ENCODE data around the gene OTOS. TPM values are rescaled to one million over a fixed set of nuclear protein-coding genes. Genes with fewer than 3 reads are reported as not detected.
A peak's percentile ranks its signal among the peaks of the same experiment; 100 is the strongest.

Gene OTOS
- total RNA-seq, 1 donor from 2014 or later: not detected

DNA sequence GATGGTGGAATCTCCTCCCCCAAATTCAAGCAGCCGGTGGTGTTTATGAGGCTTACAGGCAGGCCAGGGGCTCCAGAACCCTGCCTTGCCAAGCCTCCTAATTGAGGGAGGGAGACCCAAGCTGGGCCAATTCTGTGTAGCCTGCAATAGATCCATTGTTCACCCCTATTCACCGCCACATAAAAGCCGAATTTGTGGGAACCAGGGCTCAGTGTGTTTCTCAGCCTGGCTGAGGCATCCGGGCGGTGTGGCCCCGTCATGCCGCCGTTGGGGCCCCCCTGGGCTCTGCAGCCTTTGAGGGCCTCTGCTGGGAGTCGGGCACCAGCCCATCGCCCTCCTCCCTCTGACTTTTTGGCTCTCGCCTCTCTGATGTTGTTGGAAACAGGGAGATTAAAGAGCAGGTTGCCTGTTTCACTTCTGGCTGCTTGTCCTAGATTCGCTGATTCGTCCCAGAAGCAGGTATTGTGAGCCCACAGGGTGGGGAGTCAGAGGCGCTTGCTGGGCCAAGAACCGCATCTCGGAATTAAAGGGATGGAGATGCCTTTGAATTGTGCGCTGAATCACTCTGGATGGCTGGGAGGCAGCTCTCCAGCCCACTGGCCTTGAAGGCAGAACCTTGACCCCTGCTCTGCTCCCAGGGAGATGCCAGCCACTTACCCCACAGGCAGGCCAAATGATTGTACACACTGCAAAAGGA lies 14.7 kb upstream of the OTOS start:
- no peak for DNase-seq (ENCODE audit: low read depth, low spot score)
- H3K27ac Mint-ChIP-seq (ENCODE audit: unreplicated experiment): no peak overlapping the region
- no peak overlapping the region for H3K4me3 Mint-ChIP-seq
- H3K9me3 Mint-ChIP-seq: peaks cover 2% of the 10 kb centered on the region
- H3K36me3 Mint-ChIP-seq (ENCODE audit: low read depth): no peaks in the 10 kb centered on the region
- H3K27me3 Mint-ChIP-seq (ENCODE audit: low read depth): peaks cover 16% of the 10 kb centered on the region
- peaks cover 18% of the 10 kb centered on the region for H3K4me1 Mint-ChIP-seq
- TF ChIP-seq, protein P1, sequence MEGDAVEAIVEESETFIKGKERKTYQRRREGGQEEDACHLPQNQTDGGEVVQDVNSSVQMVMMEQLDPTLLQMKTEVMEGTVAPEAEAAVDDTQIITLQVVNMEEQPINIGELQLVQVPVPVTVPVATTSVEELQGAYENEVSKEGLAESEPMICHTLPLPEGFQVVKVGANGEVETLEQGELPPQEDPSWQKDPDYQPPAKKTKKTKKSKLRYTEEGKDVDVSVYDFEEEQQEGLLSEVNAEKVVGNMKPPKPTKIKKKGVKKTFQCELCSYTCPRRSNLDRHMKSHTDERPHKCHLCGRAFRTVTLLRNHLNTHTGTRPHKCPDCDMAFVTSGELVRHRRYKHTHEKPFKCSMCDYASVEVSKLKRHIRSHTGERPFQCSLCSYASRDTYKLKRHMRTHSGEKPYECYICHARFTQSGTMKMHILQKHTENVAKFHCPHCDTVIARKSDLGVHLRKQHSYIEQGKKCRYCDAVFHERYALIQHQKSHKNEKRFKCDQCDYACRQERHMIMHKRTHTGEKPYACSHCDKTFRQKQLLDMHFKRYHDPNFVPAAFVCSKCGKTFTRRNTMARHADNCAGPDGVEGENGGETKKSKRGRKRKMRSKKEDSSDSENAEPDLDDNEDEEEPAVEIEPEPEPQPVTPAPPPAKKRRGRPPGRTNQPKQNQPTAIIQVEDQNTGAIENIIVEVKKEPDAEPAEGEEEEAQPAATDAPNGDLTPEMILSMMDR (conservative IDR thresholded peaks at IDR 0.05): no peak

DNA sequence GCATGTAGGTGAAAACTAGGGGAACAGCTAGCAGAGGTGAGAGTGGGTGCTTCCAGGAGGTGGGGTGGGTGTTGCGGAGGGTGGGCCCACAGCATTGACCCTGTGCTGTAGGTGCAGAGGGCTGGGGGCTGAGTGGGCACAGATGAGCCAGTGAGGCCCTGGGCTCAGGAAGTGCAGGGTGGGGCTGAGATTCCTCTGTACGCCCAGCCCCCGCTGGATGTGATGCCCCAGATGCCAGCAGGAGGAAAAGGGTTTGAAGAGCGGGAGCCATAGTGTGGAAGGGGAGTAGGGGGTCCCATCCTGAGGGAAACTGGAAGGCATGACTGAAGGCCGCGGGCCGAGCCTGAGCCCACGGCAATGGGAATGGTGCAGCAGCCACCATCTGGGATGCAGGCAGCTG lies 14.1 kb upstream of the OTOS start:
- peaks cover 18% of the 10 kb centered on the region for H3K4me1 Mint-ChIP-seq
- H3K27ac Mint-ChIP-seq (ENCODE audit: unreplicated experiment): no peak overlapping the region
- H3K9me3 Mint-ChIP-seq: peaks cover 2% of the 10 kb centered on the region
- no peak overlapping the region for H3K4me3 Mint-ChIP-seq
- H3K27me3 Mint-ChIP-seq (ENCODE audit: low read depth): peaks cover 16% of the 10 kb centered on the region
- no peak for DNase-seq (ENCODE audit: low read depth, low spot score)
- no peaks in the 10 kb centered on the region for H3K36me3 Mint-ChIP-seq (ENCODE audit: low read depth)
- TF ChIP-seq, protein P1 (conservative IDR thresholded peaks at IDR 0.05): no peak

GRCh38 chr2:240153418-240153817 lies 13.0 kb upstream of the OTOS start:
- peaks cover 18% of the 10 kb centered on the region for H3K4me1 Mint-ChIP-seq
- no peak overlapping the region for H3K4me3 Mint-ChIP-seq
- peaks cover 2% of the 10 kb centered on the region for H3K9me3 Mint-ChIP-seq
- no peak for DNase-seq (ENCODE audit: low read depth, low spot score)
- peaks cover 16% of the 10 kb centered on the region for H3K27me3 Mint-ChIP-seq (ENCODE audit: low read depth)
- H3K36me3 Mint-ChIP-seq (ENCODE audit: low read depth): no peaks in the 10 kb centered on the region
- no peak overlapping the region for H3K27ac Mint-ChIP-seq (ENCODE audit: unreplicated experiment)
- TF ChIP-seq, protein P1 (conservative IDR thresholded peaks at IDR 0.05): no peak

DNA sequence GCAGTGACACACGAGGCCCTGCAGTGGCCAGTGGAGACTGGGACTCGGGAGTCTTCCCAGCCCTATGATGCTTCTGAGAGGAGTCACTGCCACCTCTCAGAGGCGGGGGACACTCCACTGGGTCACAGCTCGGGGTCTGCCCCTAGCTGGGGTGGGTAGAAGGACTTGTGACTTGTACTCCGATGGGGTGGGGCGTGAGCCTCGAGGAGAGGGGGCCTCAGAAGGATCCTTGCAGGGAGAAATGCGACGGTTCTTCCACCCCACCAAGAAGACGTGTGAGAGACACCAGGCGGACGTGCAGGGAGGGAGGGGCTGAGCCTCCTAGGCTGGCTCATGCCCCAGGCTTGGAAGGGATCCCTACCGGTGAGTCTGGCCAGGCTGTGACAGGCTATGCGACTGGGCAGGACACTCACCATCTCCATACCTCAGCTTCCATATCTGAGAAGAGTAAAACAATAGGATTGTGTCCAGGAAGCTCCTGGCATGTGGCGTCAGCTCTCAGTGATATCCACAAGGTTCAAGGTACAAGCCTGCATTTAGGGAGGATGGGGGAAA lies 11.1 kb upstream of the OTOS start:
- DNase-seq (ENCODE audit: low read depth, low spot score): no peak
- H3K4me1 Mint-ChIP-seq: peaks cover 18% of the 10 kb centered on the region
- no peak overlapping the region for H3K27ac Mint-ChIP-seq (ENCODE audit: unreplicated experiment)
- no peak overlapping the region for H3K4me3 Mint-ChIP-seq
- TF ChIP-seq, protein P1 (conservative IDR thresholded peaks at IDR 0.05): no peak
- H3K36me3 Mint-ChIP-seq (ENCODE audit: low read depth): no peaks in the 10 kb centered on the region
- H3K9me3 Mint-ChIP-seq: peaks cover 6% of the 10 kb centered on the region
- peaks cover 20% of the 10 kb centered on the region for H3K27me3 Mint-ChIP-seq (ENCODE audit: low read depth)

DNA sequence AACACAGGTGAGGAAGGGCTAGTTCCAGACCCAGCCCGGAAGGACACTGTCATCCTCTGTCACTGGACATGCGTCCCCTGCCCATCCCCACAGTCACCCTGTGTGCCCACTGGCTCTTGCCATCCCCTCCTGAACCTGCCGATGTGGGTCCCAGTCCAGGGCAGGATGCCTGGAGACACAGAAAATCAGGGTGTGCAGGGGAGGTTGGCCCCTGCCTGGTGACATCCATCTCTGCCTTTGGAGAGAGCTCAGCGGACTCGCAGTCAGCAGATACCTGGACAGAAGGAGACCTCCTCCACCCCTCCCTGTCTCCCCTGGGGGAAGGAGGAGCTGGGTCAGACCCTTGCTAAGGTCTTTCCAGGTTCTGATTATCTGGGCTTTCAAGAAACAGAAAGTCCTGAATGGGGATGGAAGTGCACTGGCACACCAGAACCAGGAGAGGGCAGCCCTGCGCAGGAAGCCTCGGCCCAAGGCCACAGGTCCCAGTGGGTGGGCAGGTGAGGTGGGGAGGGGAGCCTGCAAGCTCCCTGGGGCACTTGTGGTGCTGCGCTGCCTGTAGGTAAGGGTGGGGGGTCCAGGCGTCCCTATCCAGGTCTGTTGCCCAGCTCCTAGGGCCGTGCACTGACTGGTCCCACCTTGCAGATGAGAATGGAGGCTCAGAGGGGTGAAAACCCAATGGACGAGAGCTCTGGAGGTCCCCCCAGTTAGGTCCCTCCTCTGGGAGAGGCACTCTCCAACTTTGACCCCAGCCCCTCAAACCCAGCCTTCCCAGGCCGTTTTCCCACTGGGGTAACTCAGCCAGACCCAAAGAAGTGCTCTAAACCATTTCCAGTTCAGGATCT lies 9.7 kb upstream of the OTOS start:
- Mint-ChIP-seq H3K36me3 (ENCODE audit: low read depth) (no peaks in the 10 kb centered on the region), H3K9me3 (peaks cover 6% of the 10 kb centered on the region), H3K4me3 (no peak overlapping the region), H3K4me1 (peaks cover 6% of the 10 kb centered on the region), H3K27ac (ENCODE audit: unreplicated experiment) (no peak overlapping the region), H3K27me3 (ENCODE audit: low read depth) (peaks cover 20% of the 10 kb centered on the region)
- TF ChIP-seq, protein P1 (conservative IDR thresholded peaks at IDR 0.05): peak; percentile 80
- peak; percentile 54 for DNase-seq (ENCODE audit: low read depth, low spot score)

Measured in neural crest cell (in vitro differentiated cells).